GM12878 (cell line): Measurements from ENCODE around the gene VEGFB. TPM values are rescaled to one million over a fixed set of nuclear protein-coding genes. Genes with fewer than 3 reads are reported as not detected.
A peak's percentile ranks its signal among the peaks of the same experiment; 100 is the strongest.

ENCODE experiments used
- ATAC-seq: fragments of 200-7000 bp; cut with Tn5 transposase; 3 replicates; pipeline ENCODE4 v1.9.1; 2020; ENCODE audit warnings: mild to moderate bottlenecking, moderate library complexity
- BruUV-seq: library from RNA; stranded (reverse); fragments of 400-500 nt; replicated peaks from 2 replicates; lab custom pipeline; 2021; lab: Mats Ljungman, UMichigan
- CTCF ChIA-PET: fragments of 300-600 bp; sonication (Branson Sonifier 250); formaldehyde crosslinking; extraction: SDS; loops from one replicate; lab custom pipeline; 2021; ENCODE audit warnings: inconsistent platforms; lab: Yijun Ruan, JAX
- POLR2A ChIA-PET: fragments of 350-600 bp; formaldehyde crosslinking; extraction: SDS; loops from one replicate; lab custom pipeline; 2021; ENCODE audit warnings: inconsistent platforms; lab: Charles Lee
- RAD21 ChIA-PET: fragments of 300-600 bp; sonication (Branson Sonifier 250); formaldehyde crosslinking; loops from one replicate; lab custom pipeline; 2023; ENCODE audit warnings: antibody characterized with exemption; ENCODE audit not compliant: unreplicated experiment; lab: Charles Lee
- SMC1A ChIA-PET: fragments of 300-600 bp; sonication (Branson Sonifier 250); formaldehyde crosslinking; loops from one replicate; lab custom pipeline; 2023; ENCODE audit not compliant: unreplicated experiment, uncharacterized antibody; lab: Charles Lee
- DNase-seq: peaks from one replicate; pipeline ENCODE4 v3.0.0-alpha.2; 2011; ENCODE audit warnings: low read depth, low spot score
- FAIRE-seq: peaks from 3 replicates; lab custom pipeline; 2011; peaks lifted over from hg19 to GRCh38; lab: Jason Lieb, UNC
- H2AFZ ChIP-seq: 2 replicates; pipeline ENCODE4 v1.6.0; 2011; ENCODE audit warnings: low read depth, low read length, control low read depth; ENCODE audit not compliant: control insufficient read depth
- H3K27ac ChIP-seq: 2 replicates; pipeline ENCODE4 v1.5.1; 2011; ENCODE audit warnings: control low read depth; ENCODE audit not compliant: control insufficient read depth, insufficient read depth
- H3K27me3 ChIP-seq, 2 experiments: replicated peaks in 1 of 2; 2 replicates each; pipeline versions ENCODE4 v1.6.0 to v1.6.1; 2011; ENCODE audit warnings: low read length in 1 of 2; ENCODE audit not compliant: control insufficient read depth in 2 of 2, insufficient read depth in 2 of 2
- H3K36me3 ChIP-seq, 2 experiments: 2 replicates each; pipeline ENCODE4 v1.5.1; 2011; ENCODE audit warnings: low read length in 1 of 2; ENCODE audit not compliant: control insufficient read depth in 2 of 2, insufficient read depth in 2 of 2
- H3K4me1 ChIP-seq: 2 replicates; pipeline ENCODE4 v1.6.1; 2011; ENCODE audit warnings: mild to moderate bottlenecking, low read length, moderate library complexity, mixed read lengths; ENCODE audit not compliant: control insufficient read depth, insufficient read depth
- H3K4me2 ChIP-seq: 2 replicates; pipeline ENCODE4 v1.6.0; 2011; ENCODE audit warnings: control low read depth; ENCODE audit not compliant: control insufficient read depth, insufficient read depth
- H3K4me3 ChIP-seq: fragments of 200-600 bp; sonication (generic); 2 replicates; pipeline ENCODE4 v1.5.1; 2016
- H3K79me2 ChIP-seq: 2 replicates; pipeline ENCODE4 v1.6.0; 2011; ENCODE audit warnings: low read length; ENCODE audit not compliant: control insufficient read depth, insufficient read depth
- H3K9ac ChIP-seq: 2 replicates; pipeline ENCODE4 v1.8.0; 2011; ENCODE audit warnings: low read length, control low read depth, mixed read lengths; ENCODE audit not compliant: control insufficient read depth, insufficient read depth
- H3K9me3 ChIP-seq: replicated peaks from 3 replicates; pipeline ENCODE4 v1.5.1; 2011; ENCODE audit warnings: mild to moderate bottlenecking, low read length; ENCODE audit not compliant: control insufficient read depth, insufficient read depth
- H4K20me1 ChIP-seq: 2 replicates; pipeline ENCODE4 v1.6.0; 2011; ENCODE audit not compliant: control insufficient read depth, insufficient read depth
- EZH2 ChIP-seq: IDR thresholded peaks from 2 replicates; pipeline ENCODE4 v1.6.1; 2012; ENCODE audit warnings: low read depth, mild to moderate bottlenecking, control low read depth, inconsistent platforms, low read length, borderline replicate concordance; ENCODE audit not compliant: control insufficient read depth
- FOXM1 ChIP-seq: IDR thresholded peaks from 2 replicates; pipeline ENCODE4 v1.6.1; 2012; ENCODE audit warnings: low read depth, mild to moderate bottlenecking, inconsistent platforms, low read length, moderate library complexity
- RBBP5 ChIP-seq: fragments of 200-600 bp; sonication (generic); conservative IDR thresholded peaks from 2 replicates; pipeline ENCODE4 v1.6.1; 2016
- RFX5 ChIP-seq: IDR thresholded peaks from 2 replicates; pipeline ENCODE4 v1.6.1; 2011; ENCODE audit warnings: low read depth, low read length, improper control_type of control experiment
- SRF ChIP-seq, 2 experiments: IDR thresholded peaks; 2 replicates each; pipeline ENCODE4 v1.6.1; 2011; ENCODE audit warnings: low read depth in 2 of 2, low read length in 2 of 2, mild to moderate bottlenecking in 1 of 2, moderate library complexity in 1 of 2
- WGBS: methylation state at CpG from one replicate; pipeline ENCODE4 v1.1.6; 2016; ENCODE audit warnings: low lambda C conversion rate; ENCODE audit not compliant: insufficient replicate concordance, insufficient coverage; ENCODE audit errors: missing lambda C conversion rate; 5-methylcytosine and 5-hydroxymethylcytosine counted together
- in situ Hi-C: fragments of 300-500 bp; cut with MboI; formaldehyde crosslinking; loops from 9 replicates; pipeline ENCODE4 v1.14.3; 2018; ENCODE audit warnings: mixed read lengths
- intact Hi-C: fragments of 100-400 bp; cut with micrococcal nuclease; formaldehyde crosslinking; loops from one replicate; pipeline ENCODE4 v1.14.2; 2022; ENCODE audit not compliant: unreplicated experiment
- polyA plus RNA-seq, 11 experiments: library from polyadenylated mRNA; depleted of rRNA in 4 of 11; unstranded in 6 of 11; stranded (reverse) in 5 of 11; fragments of >200 nt; fragmentation: Nextera tagmentation in 4 of 11; fragmentation: Illumina TruSeq in 1 of 11; extraction: Ambion mirVana in 4 of 11; extraction: Trizol in 1 of 11; gene quantifications; 1 replicate in 1 of 11; 2 replicates in 10 of 11; pipeline versions ENCODE4 v1.2.1 to v1.2.3, GENCODE V29; 2011 to 2016; ENCODE audit warnings: inconsistent platforms in 2 of 11, missing spikeins in 2 of 11, low read depth in 1 of 11
- total RNA-seq, 4 experiments: library from RNA; depleted of rRNA in 3 of 4; stranded (reverse); fragments of >200 nt in 3 of 4; fragmentation: Illumina TruSeq in 1 of 4; extraction: Trizol in 1 of 4; gene quantifications; 2 replicates each; pipeline versions ENCODE4 v1.2.1 to v1.2.3, GENCODE V29; 2013 to 2021
- TF ChIP-seq, protein P1 (sequence below): IDR thresholded peaks from 2 replicates; pipeline ENCODE4 v1.6.1; 2011; ENCODE audit warnings: borderline replicate concordance, low read depth, mild to moderate bottlenecking, moderate library complexity, low read length; ENCODE audit not compliant: insufficient read depth, poor library complexity, severe bottlenecking
- TF ChIP-seq, protein P2 (sequence below): IDR thresholded peaks from 2 replicates; pipeline ENCODE4 v1.6.1; 2012; ENCODE audit warnings: mild to moderate bottlenecking, low read depth, low read length

Gene VEGFB
- total and polyA plus RNA-seq, 10 of the 15 experiments (the other 5 are each of a cell fraction or from before 2014, with no cell fraction given): 7.0 to 75.8 (median 20.3) TPM

DNA sequence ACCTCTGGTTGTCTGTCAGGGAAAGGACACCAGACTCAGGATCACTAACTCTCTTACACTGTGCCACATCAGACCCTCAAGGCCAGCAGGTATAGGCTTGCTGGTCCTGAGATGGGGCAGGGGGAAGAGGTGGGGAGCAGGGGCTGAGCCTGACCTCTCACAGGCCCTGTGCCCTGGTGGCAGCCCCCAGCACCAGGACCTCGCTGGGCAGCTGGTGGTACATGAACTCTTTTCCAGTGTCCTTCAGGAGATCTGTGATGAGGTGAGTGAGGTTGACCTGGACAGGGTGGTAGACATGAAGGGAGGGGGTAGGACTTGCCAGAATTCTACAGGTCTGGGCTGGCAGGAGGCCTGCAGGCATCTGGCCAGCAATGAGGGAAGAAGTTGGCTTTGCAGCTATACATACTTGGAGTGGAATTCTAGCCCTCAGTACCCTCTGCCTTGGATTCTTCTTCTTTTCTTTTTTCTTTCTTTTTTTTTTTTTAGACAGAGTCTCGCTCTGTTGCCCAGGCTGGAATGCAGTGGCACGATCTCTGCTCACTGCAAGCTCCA, 6.9 kb upstream of the VEGFB start:
- RAD21 ChIA-PET: interaction anchor here (1.5 to 3.3 kb wide), 4 partner anchors 11 to 23 kb away, joined by 3 to 34 read pairs (median 9); partner anchors contain the start of genes FERMT3 and FKBP2
- no TSS peak for BruUV-seq
- H3K27ac ChIP-seq: peak overlapping the region; percentile 96
- H3K27me3 ChIP-seq: no peaks in the 10 kb centered on the region
- H3K4me1 ChIP-seq: peaks cover 27% of the 10 kb centered on the region
- SMC1A ChIA-PET: interaction anchor here (1.1 to 5.4 kb wide), 4 partner anchors 9 to 21 kb away, joined by 3 to 56 read pairs (median 6); partner anchors contain the start of genes FERMT3 and FKBP2
- intact Hi-C loops (no loop called here), in situ Hi-C loops (loop anchor here (25.0 kb wide), 1 partner anchor 1635 kb away; the partner anchor contains the start of genes CFL1, EFEMP2 and MUS81)
- H2AFZ ChIP-seq: no peak overlapping the region
- WGBS: 50% methylated on average over 2 of the region's 3 CpGs
- peaks cover 38% of the 10 kb centered on the region for H3K79me2 ChIP-seq
- no peaks in the 10 kb centered on the region for H4K20me1 ChIP-seq
- CTCF ChIA-PET: interaction anchor here (0.6 to 5.0 kb wide), 5 partner anchors 11 to 76 kb away, joined by 3 to 59 read pairs (median 4); partner anchors contain the start of gene FERMT3
- H3K4me3 ChIP-seq: peak overlapping the region; percentile 90
- POLR2A ChIA-PET: interaction anchor here (1.1 to 9.7 kb wide), 11 partner anchors 10 to 90 kb away, joined by 3 to 85 read pairs (median 6); partner anchors contain the start of genes BAD, FERMT3, FKBP2 and PPP1R14B
- no peak for FAIRE-seq
- H3K36me3 ChIP-seq: peaks cover 9% of the 10 kb centered on the region in 2 experiments
- no peaks in the 10 kb centered on the region for H3K9me3 ChIP-seq
- TF ChIP-seq, protein P1, sequence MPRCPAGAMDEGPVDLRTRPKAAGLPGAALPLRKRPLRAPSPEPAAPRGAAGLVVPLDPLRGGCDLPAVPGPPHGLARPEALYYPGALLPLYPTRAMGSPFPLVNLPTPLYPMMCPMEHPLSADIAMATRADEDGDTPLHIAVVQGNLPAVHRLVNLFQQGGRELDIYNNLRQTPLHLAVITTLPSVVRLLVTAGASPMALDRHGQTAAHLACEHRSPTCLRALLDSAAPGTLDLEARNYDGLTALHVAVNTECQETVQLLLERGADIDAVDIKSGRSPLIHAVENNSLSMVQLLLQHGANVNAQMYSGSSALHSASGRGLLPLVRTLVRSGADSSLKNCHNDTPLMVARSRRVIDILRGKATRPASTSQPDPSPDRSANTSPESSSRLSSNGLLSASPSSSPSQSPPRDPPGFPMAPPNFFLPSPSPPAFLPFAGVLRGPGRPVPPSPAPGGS: no peak
- TF ChIP-seq RBBP5 (no peak), EZH2 (no peak), SRF (IDR thresholded peaks at IDR 0.05; ENCODE audit: low read depth in 2 of 2, low read length in 2 of 2) (no peak), FOXM1 (no peak), RFX5 (no peak)
- TF ChIP-seq, protein P2, sequence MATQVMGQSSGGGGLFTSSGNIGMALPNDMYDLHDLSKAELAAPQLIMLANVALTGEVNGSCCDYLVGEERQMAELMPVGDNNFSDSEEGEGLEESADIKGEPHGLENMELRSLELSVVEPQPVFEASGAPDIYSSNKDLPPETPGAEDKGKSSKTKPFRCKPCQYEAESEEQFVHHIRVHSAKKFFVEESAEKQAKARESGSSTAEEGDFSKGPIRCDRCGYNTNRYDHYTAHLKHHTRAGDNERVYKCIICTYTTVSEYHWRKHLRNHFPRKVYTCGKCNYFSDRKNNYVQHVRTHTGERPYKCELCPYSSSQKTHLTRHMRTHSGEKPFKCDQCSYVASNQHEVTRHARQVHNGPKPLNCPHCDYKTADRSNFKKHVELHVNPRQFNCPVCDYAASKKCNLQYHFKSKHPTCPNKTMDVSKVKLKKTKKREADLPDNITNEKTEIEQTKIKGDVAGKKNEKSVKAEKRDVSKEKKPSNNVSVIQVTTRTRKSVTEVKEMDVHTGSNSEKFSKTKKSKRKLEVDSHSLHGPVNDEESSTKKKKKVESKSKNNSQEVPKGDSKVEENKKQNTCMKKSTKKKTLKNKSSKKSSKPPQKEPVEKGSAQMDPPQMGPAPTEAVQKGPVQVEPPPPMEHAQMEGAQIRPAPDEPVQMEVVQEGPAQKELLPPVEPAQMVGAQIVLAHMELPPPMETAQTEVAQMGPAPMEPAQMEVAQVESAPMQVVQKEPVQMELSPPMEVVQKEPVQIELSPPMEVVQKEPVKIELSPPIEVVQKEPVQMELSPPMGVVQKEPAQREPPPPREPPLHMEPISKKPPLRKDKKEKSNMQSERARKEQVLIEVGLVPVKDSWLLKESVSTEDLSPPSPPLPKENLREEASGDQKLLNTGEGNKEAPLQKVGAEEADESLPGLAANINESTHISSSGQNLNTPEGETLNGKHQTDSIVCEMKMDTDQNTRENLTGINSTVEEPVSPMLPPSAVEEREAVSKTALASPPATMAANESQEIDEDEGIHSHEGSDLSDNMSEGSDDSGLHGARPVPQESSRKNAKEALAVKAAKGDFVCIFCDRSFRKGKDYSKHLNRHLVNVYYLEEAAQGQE: no peak
- peak overlapping the region; percentile 98 for H3K9ac ChIP-seq
- peak overlapping the region; percentile 98 for H3K4me2 ChIP-seq
- ATAC-seq: no peak
- no peak for DNase-seq
